HG03025 (cell line): ENCODE results near the gene URB2.
"Not testable (repeated sequence)": the region's sequence is repeated elsewhere in the genome, so short reads cannot be mapped to it uniquely, and the experiment has no call there.

Experiments
- ATAC-seq: cut with Tn5 transposase; IDR thresholded peaks from one replicate; pipeline ENCODE4 v1.9.1; 2021; ENCODE audit warnings: mild to moderate bottlenecking, moderate library complexity; ENCODE audit not compliant: unreplicated experiment, low FRiP score

Gene URB2

GRCh38 chr1:229689273-229689672 lies 63.2 kb downstream of the URB2 start:
- ATAC-seq: no peak

GRCh38 chr1:229689904-229690303 lies 63.9 kb downstream of the URB2 start:
- ATAC-seq: no peak

GRCh38 chr1:229690662-229691061 lies 64.6 kb downstream of the URB2 start:
- ATAC-seq: no peak

GRCh38 chr1:229691362-229691761 lies 65.3 kb downstream of the URB2 start:
- ATAC-seq: no peak

- ATAC-seq: no peak
These were observed 67.3 kb downstream of the URB2 start for GRCh38 chr1:229693129-229693900.

GRCh38 chr1:229694053-229694693 lies 68.1 kb downstream of the URB2 start:
- no peak for ATAC-seq

- ATAC-seq: no peak
These were observed 70.3 kb downstream of the URB2 start for GRCh38 chr1:229696385-229696784.

GRCh38 chr1:229699613-229700267 lies 73.7 kb downstream of the URB2 start:
- ATAC-seq: no peak

GRCh38 chr1:229704157-229704556 lies 78.1 kb downstream of the URB2 start:
- ATAC-seq: no peak

- ATAC-seq: not testable (repeated sequence)
These were observed 79.1 kb downstream of the URB2 start for GRCh38 chr1:229705152-229705551.

GRCh38 chr1:229707127-229707526 lies 81.1 kb downstream of the URB2 start:
- not testable (repeated sequence) for ATAC-seq

- no peak for ATAC-seq
These were observed 83.5 kb downstream of the URB2 start for GRCh38 chr1:229709500-229710013.
